Measurements from ENCODE around the gene PKN3. TPM values are rescaled to one million over a fixed set of nuclear protein-coding genes. Genes with fewer than 3 reads are reported as not detected.
"Not testable (repeated sequence)": the region's sequence is repeated elsewhere in the genome, so short reads cannot be mapped to it uniquely, and the experiment has no call there.

Gene PKN3
- total RNA-seq, 1 donor from 2014 or later, result 5.9 TPM

DNA sequence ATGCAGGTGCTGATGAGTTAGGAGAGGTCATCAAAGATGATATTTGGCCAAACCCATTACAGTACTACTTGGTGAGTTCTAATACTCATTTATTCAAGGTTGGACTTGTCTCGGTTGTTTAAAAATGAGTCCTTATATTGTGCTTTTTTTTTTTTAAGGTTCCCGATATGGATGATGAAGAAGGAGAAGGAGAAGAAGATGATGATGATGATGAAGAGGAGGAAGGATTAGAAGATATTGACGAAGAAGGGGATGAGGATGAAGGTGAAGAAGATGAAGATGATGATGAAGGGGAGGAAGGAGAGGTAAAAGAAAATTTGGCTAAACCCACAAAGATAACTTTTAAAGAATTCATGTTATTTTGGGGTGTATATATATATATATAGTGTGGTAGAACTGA is 8.6 kb upstream of the PKN3 start:
- DNase-seq, result not testable (repeated sequence)

DNA sequence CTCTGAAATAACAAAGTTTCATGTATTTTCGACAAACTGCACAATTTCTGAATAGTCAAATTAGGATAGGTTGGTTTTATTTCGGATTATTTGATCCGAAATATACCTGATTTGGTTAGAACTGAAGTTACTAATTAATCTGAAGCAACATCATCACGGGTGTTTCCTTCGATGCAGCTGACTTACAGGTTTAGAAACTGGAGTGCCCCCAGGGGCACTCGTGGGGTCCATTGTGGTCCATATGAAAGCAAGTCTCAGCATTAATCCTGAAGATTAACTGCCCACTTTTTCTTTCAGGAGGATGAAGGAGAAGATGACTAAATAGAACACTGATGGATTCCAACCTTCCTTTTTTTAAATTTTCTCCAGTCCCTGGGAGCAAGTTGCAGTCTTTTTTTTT is 8.0 kb upstream of the PKN3 start:
- DNase-seq, result no peak

DNA sequence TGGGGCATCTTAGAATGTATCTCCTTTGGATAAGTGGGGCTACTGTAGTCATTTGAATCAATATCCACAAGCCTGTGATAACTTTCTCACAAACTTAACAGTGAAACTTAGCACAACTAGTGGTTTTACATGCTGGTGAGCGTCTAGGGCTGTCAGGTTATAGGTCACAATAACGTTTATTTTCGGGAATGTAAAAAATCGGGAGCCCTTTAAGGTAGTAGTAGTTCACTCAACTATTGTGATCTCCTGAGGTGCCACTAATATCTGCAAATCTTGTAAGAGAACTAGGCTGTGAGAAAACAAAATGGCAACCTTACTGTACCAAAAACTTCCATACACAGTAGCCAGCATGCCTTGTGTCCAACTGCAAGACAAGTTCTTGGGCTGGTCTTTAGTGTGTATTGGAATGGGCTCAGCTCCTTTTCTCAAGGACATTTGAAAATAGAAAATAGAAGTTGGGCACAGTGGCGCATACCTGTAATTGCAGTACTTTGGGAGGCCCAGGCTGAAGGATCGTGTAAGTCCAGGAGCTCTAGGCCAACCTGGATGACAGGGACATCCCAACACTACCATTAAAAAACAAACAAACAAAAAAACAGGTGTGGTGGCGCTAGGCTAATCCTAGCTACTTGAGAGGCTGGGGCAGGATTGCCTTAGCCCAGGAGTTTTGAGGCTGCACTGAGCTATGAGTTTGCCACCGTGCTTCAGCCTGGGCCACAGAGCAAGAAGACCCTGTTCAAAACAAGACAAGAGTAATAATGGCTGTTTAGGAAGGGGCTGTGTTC is 5.2 kb upstream of the PKN3 start:
- DNase-seq, result no peak

DNA sequence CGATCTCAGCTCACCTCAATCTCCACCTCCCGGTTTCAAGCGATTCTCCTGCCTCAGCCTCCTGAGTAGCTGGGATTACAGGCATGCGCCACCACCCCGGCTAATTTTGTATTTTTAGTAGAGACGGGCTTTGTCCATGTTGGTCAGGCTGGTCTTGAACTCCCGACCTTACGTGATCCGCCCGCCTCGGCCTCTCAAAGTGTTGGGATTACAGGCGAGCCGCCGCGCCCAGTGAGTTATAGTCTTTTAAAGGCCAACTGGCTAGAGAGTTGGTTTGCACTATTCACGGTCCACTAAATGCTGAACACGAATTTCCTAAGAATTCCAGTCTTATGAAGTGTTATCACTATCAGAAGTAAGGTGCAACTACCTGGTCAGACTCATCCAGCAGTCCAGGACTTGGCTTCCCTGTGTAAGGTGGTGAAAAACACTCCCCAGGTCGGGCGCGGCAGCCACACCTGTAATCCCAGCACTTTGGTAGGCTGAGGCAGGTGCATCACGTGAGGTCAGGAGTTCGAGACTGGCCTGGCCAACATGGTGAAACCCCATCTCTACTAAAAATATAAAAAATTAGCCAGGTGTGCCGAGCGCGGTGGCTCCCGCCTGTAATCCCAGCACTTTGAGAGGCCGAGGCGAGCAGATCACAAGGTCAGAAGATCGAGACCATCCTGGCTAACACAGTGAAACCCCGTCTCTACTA is 3.1 kb upstream of the PKN3 start:
- DNase-seq, result not testable (repeated sequence)

GRCh38 chr9:128701227-128701854 is 962 bp upstream of the PKN3 start:
- DNase-seq, result no peak

GRCh38 chr9:128702949-128703615 is 779 bp downstream of the PKN3 start:
- DNase-seq, result peak; percentile 40

- DNase-seq, result no peak
Measured at GRCh38 chr9:128703616-128704355, 1.5 kb downstream of the PKN3 start.

- DNase-seq, result no peak
Measured at GRCh38 chr9:128704356-128704670, 2.0 kb downstream of the PKN3 start.

- DNase-seq, result peak; percentile 42
Measured at GRCh38 chr9:128705051-128705965, 3.0 kb downstream of the PKN3 start.

- DNase-seq, result no peak
Measured at GRCh38 chr9:128706045-128706444, 3.7 kb downstream of the PKN3 start.

GRCh38 chr9:128706671-128707381 is 4.5 kb downstream of the PKN3 start:
- no peak for DNase-seq

DNA sequence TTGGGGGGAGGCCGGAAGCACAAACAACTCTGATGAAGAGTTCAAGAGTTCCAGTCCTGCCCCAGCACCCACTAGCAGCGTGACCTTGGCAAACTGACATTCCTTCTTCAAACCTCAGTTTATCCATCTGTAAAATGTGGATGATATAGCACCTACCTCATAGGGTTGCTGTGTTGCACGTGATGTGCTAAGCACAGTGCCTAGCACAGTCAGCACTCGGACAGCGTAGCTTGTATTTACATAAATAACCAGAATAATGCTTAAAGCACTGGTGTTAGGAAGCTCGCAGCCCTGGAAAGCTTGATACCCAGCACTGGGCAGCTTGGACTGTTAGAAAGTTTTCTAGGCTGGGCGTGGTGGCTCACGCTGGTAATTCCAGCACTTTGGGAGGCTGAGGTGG is 5.1 kb downstream of the PKN3 start:
- no peak for DNase-seq

DNA sequence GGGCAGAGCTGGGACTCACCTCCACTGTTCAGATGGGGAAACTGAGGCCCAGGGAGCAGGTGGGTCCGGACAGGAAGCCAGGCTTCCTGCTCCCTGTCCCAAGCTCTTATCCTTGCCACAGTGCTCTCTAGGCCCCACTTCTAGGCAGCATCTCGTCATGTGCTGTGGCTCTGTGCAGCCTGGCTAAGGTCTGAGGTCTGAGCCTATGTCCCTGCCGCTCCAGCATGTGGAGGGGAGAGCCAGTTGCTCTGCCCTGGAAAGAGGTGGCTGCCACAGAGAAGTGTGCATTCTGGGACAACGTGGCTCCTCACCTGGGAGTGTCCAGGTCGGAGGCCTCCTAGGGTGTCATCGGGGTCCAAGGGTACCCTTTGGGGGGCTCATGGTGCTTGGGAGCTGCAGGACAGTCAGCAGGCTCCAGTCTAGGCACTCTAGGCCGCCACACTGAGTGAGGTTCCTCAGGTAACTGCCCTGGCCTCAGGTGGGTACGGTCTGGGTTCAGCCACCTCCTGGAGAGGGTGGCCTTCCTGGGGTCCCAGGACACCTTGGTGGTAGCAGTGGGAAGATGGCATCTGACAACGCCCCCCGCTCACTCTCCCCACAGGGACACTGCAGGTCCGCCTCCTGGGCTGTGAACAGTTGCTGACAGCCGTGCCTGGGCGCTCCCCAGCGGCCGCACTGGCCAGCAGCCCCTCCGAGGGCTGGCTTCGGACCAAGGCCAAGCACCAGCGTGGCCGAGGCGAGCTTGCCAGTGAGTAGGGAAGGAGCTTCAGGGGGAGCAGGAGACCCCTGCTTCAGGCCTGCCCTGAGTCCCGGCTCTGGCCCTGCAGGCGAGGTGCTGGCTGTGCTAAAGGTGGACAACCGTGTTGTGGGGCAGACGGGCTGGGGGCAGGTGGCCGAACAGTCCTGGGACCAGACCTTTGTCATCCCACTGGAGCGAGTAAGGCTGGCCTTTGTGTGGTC is 10.4 kb downstream of the PKN3 start:
- DNase-seq, result no peak

GRCh38 chr9:128713411-128713780 is 11.1 kb downstream of the PKN3 start:
- no peak for DNase-seq

- DNase-seq, result no peak
Measured at GRCh38 chr9:128713941-128714573, 11.8 kb downstream of the PKN3 start.

- DNase-seq, result no peak
Measured at GRCh38 chr9:128714586-128715435, 12.5 kb downstream of the PKN3 start.

DNA sequence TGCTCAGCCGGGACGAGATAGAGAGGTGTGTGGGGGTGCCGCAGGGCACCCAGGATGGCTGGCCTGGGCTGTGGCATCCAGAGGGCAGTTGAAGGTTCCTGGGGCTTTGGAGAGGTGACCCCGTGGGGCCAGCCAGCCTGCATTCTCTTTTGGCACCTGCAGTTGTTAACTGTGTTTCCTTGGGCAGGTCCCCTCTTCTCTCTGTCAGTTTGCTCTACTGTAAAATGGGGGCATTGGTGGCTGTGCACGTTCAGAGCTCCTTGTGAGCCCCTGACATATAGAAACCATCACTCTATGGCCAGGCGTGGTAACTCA is 13.1 kb downstream of the PKN3 start:
- no peak for DNase-seq
